ENCODE results near the gene TARM1.

The TARM1 gene

GRCh38 chr19:54073829-54074228 lies 7.3 kb downstream of the TARM1 start:
- H3K9ac ChIP-seq, result no peak overlapping the region
- H3K4me1 ChIP-seq (ENCODE audit: low read depth, poor library complexity, severe bottlenecking), result no peaks in the 10 kb centered on the region
- no peaks in the 10 kb centered on the region for H3K36me3 ChIP-seq (ENCODE audit: insufficient read depth)
- H2AFZ ChIP-seq (ENCODE audit: low read depth), result no peak overlapping the region
- H4K20me1 ChIP-seq (ENCODE audit: insufficient read depth), result no peaks in the 10 kb centered on the region
- peaks cover 24% of the 10 kb centered on the region for H3K27me3 ChIP-seq (ENCODE audit: insufficient read depth, low read depth)
- TF ChIP-seq, protein P1, sequence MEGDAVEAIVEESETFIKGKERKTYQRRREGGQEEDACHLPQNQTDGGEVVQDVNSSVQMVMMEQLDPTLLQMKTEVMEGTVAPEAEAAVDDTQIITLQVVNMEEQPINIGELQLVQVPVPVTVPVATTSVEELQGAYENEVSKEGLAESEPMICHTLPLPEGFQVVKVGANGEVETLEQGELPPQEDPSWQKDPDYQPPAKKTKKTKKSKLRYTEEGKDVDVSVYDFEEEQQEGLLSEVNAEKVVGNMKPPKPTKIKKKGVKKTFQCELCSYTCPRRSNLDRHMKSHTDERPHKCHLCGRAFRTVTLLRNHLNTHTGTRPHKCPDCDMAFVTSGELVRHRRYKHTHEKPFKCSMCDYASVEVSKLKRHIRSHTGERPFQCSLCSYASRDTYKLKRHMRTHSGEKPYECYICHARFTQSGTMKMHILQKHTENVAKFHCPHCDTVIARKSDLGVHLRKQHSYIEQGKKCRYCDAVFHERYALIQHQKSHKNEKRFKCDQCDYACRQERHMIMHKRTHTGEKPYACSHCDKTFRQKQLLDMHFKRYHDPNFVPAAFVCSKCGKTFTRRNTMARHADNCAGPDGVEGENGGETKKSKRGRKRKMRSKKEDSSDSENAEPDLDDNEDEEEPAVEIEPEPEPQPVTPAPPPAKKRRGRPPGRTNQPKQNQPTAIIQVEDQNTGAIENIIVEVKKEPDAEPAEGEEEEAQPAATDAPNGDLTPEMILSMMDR (conservative IDR thresholded peaks at IDR 0.05; ENCODE audit: low read depth, low read length), result no peak
- H3K27ac ChIP-seq, result no peak overlapping the region
- H3K4me2 ChIP-seq, result no peak overlapping the region
- no peak overlapping the region for H3K4me3 ChIP-seq (IDR thresholded peaks at IDR 0.05; ENCODE audit: insufficient read depth, low read depth, low read length)
- no peaks in the 10 kb centered on the region for H3K79me2 ChIP-seq (ENCODE audit: insufficient read depth, low read depth)

- Histone ChIP-seq H3K4me1 (ENCODE audit: low read depth, poor library complexity, severe bottlenecking) (no peaks in the 10 kb centered on the region), H4K20me1 (ENCODE audit: insufficient read depth) (no peaks in the 10 kb centered on the region), H3K79me2 (ENCODE audit: insufficient read depth, low read depth) (no peaks in the 10 kb centered on the region), H3K27ac (no peak overlapping the region), H3K27me3 (ENCODE audit: insufficient read depth, low read depth) (peaks cover 23% of the 10 kb centered on the region), H3K4me3 (IDR thresholded peaks at IDR 0.05; ENCODE audit: insufficient read depth, low read depth, low read length) (no peak overlapping the region), H3K9ac (no peak overlapping the region), H3K36me3 (ENCODE audit: insufficient read depth) (no peaks in the 10 kb centered on the region), H2AFZ (ENCODE audit: low read depth) (no peak overlapping the region), H3K4me2 (no peak overlapping the region)
- TF ChIP-seq, protein P1 (conservative IDR thresholded peaks at IDR 0.05; ENCODE audit: low read depth, low read length), result no peak
Measured at GRCh38 chr19:54069470-54069869, 11.7 kb downstream of the TARM1 start.

GRCh38 chr19:54063350-54064116 lies 17.6 kb downstream of the TARM1 start, which contains the start of gene VSTM1:
Gene VSTM1 (minus strand): TSS chr19:54063897. CDS start chr19:54063777, 120 bp downstream.
- Histone ChIP-seq H2AFZ (ENCODE audit: low read depth) (no peak within 1 kb of the TSS), H3K79me2 (ENCODE audit: insufficient read depth, low read depth) (no peaks in the 10 kb centered on the region), H3K27me3 (ENCODE audit: insufficient read depth, low read depth) (peaks cover 22% of the 10 kb centered on the region), H3K4me1 (ENCODE audit: low read depth, poor library complexity, severe bottlenecking) (no peaks in the 10 kb centered on the region), H3K4me2 (no peak within 1 kb of the TSS), H3K9ac (no peak within 1 kb of the TSS), H3K4me3 (IDR thresholded peaks at IDR 0.05; ENCODE audit: insufficient read depth, low read depth, low read length) (no peak within 1 kb of the TSS), H3K27ac (no peak within 1 kb of the TSS), H4K20me1 (ENCODE audit: insufficient read depth) (no peaks in the 10 kb centered on the region), H3K36me3 (ENCODE audit: insufficient read depth) (no peaks in the 10 kb centered on the region)
- TF ChIP-seq, protein P1 (conservative IDR thresholded peaks at IDR 0.05; ENCODE audit: low read depth, low read length), result no peak

- no peak overlapping the region for H3K4me3 ChIP-seq (IDR thresholded peaks at IDR 0.05; ENCODE audit: insufficient read depth, low read depth, low read length)
- no peaks in the 10 kb centered on the region for H4K20me1 ChIP-seq (ENCODE audit: insufficient read depth)
- H3K36me3 ChIP-seq (ENCODE audit: insufficient read depth), result no peaks in the 10 kb centered on the region
- no peak overlapping the region for H3K9ac ChIP-seq
- peaks cover 22% of the 10 kb centered on the region for H3K27me3 ChIP-seq (ENCODE audit: insufficient read depth, low read depth)
- H3K4me1 ChIP-seq (ENCODE audit: low read depth, poor library complexity, severe bottlenecking), result no peaks in the 10 kb centered on the region
- TF ChIP-seq, protein P1 (conservative IDR thresholded peaks at IDR 0.05; ENCODE audit: low read depth, low read length), result no peak
- H3K79me2 ChIP-seq (ENCODE audit: insufficient read depth, low read depth), result no peaks in the 10 kb centered on the region
- H3K27ac ChIP-seq, result no peak overlapping the region
- H2AFZ ChIP-seq (ENCODE audit: low read depth), result no peak overlapping the region
- no peak overlapping the region for H3K4me2 ChIP-seq
Measured at GRCh38 chr19:54062643-54063042, 18.5 kb downstream of the TARM1 start.

Data from KMS-11 (cell line).